Fibroblast of lung (primary cell): ENCODE results near the gene OR4C5.
"Not testable (repeated sequence)": the region's sequence is repeated elsewhere in the genome, so short reads cannot be mapped to it uniquely, and the experiment has no call there.

Experiments
- EZH2 ChIP-seq: IDR thresholded peaks from 2 replicates; pipeline ENCODE4 v1.5.1; 2012; ENCODE audit warnings: low read length, control low read depth, mild to moderate bottlenecking; ENCODE audit errors: missing control alignments
- TF ChIP-seq, protein P1 (sequence below), 2 donors: IDR thresholded peaks in 1 of 2; conservative IDR thresholded peaks in 1 of 2; 1 replicate in 1 of 2; 2 replicates in 1 of 2; pipeline ENCODE4 v1.5.1; 2011 to 2012; ENCODE audit warnings: low read length in 2 of 2, control low read depth in 1 of 2, inconsistent platforms in 1 of 2, low read depth in 1 of 2, mild to moderate bottlenecking in 1 of 2

DNA sequence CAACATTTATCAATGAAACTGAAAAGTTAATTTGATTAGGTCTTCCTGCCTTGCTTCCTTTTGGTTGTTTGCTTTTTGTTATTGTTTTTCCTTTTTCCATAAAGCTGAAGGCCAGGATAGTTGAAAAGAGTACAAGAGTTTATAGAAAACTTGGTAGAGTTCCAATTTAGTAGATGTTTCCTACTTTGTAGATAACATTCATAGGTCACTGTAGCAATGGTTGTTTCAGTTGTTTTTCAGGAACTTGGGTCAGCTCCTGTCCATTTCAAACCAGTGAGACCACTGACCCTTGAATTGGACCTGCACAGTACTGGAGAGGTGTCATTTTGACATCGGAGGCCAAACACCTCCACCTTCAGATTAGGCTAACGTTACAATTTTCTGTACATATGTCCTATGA is 46.5 kb downstream of the OR4C5 start:
- not testable (repeated sequence) for TF ChIP-seq EZH2
- TF ChIP-seq, protein P1, sequence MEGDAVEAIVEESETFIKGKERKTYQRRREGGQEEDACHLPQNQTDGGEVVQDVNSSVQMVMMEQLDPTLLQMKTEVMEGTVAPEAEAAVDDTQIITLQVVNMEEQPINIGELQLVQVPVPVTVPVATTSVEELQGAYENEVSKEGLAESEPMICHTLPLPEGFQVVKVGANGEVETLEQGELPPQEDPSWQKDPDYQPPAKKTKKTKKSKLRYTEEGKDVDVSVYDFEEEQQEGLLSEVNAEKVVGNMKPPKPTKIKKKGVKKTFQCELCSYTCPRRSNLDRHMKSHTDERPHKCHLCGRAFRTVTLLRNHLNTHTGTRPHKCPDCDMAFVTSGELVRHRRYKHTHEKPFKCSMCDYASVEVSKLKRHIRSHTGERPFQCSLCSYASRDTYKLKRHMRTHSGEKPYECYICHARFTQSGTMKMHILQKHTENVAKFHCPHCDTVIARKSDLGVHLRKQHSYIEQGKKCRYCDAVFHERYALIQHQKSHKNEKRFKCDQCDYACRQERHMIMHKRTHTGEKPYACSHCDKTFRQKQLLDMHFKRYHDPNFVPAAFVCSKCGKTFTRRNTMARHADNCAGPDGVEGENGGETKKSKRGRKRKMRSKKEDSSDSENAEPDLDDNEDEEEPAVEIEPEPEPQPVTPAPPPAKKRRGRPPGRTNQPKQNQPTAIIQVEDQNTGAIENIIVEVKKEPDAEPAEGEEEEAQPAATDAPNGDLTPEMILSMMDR (conservative IDR thresholded peaks at IDR 0.05 in 1 of 2, IDR thresholded peaks at IDR 0.05 in 1 of 2; ENCODE audit: low read depth in 1 of 2, low read length in 2 of 2), result not testable (repeated sequence)
